Breast epithelium (tissue), 3 donors: ENCODE measurements around the gene BSPRY.

Experiments
- CTCF ChIP-seq, 3 donors: fragments of 450-650 bp; IDR thresholded peaks; one replicate each; pipeline ENCODE4 v1.5.1; 2016 to 2017; ENCODE audit warnings: antibody characterized with exemption in 3 of 3, mild to moderate bottlenecking in 3 of 3, moderate library complexity in 3 of 3
- POLR2A ChIP-seq: fragments of 450-650 bp; IDR thresholded peaks from one replicate; pipeline ENCODE4 v1.6.1; 2016; ENCODE audit warnings: antibody characterized with exemption, mild to moderate bottlenecking, moderate library complexity
- POLR2AphosphoS5 ChIP-seq, 3 donors: sonication (generic); formaldehyde crosslinking; IDR thresholded peaks; one replicate each; pipeline ENCODE4 v1.6.1; 2017; ENCODE audit warnings: antibody characterized with exemption in 3 of 3

- TF ChIP-seq CTCF (IDR thresholded peaks at IDR 0.05) (no peak), POLR2AphosphoS5 (IDR thresholded peaks at IDR 0.05) (no peak), POLR2A (no peak)
Observed at GRCh38 chr9:113348437-113348836, 904 bp upstream of the BSPRY start.
